HCT116 (cell line): ENCODE results near the gene BICD2.

Source experiments
- CTCF ChIP-seq, 3 experiments: fragments of 200-600 bp in 1 of 3; sonication (generic) in 1 of 3; IDR thresholded peaks in 2 of 3; conservative IDR thresholded peaks in 1 of 3; 2 replicates each; pipeline ENCODE4 v1.5.1; 2012 to 2017; ENCODE audit warnings: low read depth in 2 of 3, low read length in 2 of 3, antibody characterized with exemption in 1 of 3, borderline replicate concordance in 1 of 3, control low read depth in 1 of 3, mild to moderate bottlenecking in 1 of 3, mixed read lengths in 1 of 3, mixed run types in 1 of 3, moderate library complexity in 1 of 3; ENCODE audit not compliant: insufficient read depth in 1 of 3
- EGR1 ChIP-seq: IDR thresholded peaks from 2 replicates; pipeline ENCODE4 v1.6.1; 2012; ENCODE audit warnings: low read depth
- MAX ChIP-seq: IDR thresholded peaks from 2 replicates; pipeline ENCODE4 v1.6.1; 2012
- POLR2A ChIP-seq: IDR thresholded peaks from 2 replicates; pipeline ENCODE4 v1.7.0; 2011; ENCODE audit warnings: borderline replicate concordance; ENCODE audit not compliant: insufficient read depth, insufficient read length; ENCODE audit errors: extremely low read depth
- POLR2AphosphoS5 ChIP-seq: IDR thresholded peaks from 2 replicates; pipeline ENCODE4 v1.6.1; 2011; ENCODE audit warnings: mild to moderate bottlenecking, low read depth, low read length, moderate library complexity
- REST ChIP-seq: IDR thresholded peaks from 2 replicates; pipeline ENCODE4 v1.6.1; 2012; ENCODE audit warnings: low read depth
- SIN3A ChIP-seq: IDR thresholded peaks from 2 replicates; pipeline ENCODE4 v1.6.1; 2012; ENCODE audit warnings: low read depth

GRCh38 chr9:92747459-92748232 lies 17.0 kb downstream of the BICD2 start:
- TF ChIP-seq POLR2AphosphoS5 = no peak
- TF ChIP-seq CTCF (IDR thresholded peaks at IDR 0.05 in 2 of 3, conservative IDR thresholded peaks at IDR 0.05 in 1 of 3; ENCODE audit: borderline replicate concordance in 1 of 3, insufficient read depth in 1 of 3, low read depth in 2 of 3, low read length in 2 of 3) = no peak
- TF ChIP-seq POLR2A = no peak
- TF ChIP-seq MAX = no peak
- no peak for TF ChIP-seq EGR1
- no peak for TF ChIP-seq REST
- TF ChIP-seq SIN3A = no peak
